Measurements from ENCODE around the gene ADRA2B.

ADRA2B gene

GRCh38 chr2:96108541-96109360, 7.6 kb downstream of the ADRA2B start:
- Histone ChIP-seq H3K4me1 (ENCODE audit: control insufficient read depth, insufficient read depth, low read length, unreplicated experiment) (no peaks in the 10 kb centered on the region), H3K27me3 (ENCODE audit: insufficient read depth, low read length) (peaks cover 23% of the 10 kb centered on the region), H3K36me3 (ENCODE audit: insufficient read depth, low read length) (no peaks in the 10 kb centered on the region), H3K79me2 (ENCODE audit: control insufficient read depth, insufficient read depth, low read length, unreplicated experiment) (no peaks in the 10 kb centered on the region), H3K4me3 (ENCODE audit: low read depth, low read length) (no peak overlapping the region), H3K27ac (ENCODE audit: low read depth, low read length) (no peak overlapping the region), H2AFZ (ENCODE audit: low read length, unreplicated experiment) (no peak overlapping the region)

GRCh38 chr2:96108151-96108540, 8.2 kb downstream of the ADRA2B start:
- Histone ChIP-seq H3K4me1 (ENCODE audit: control insufficient read depth, insufficient read depth, low read length, unreplicated experiment) (no peaks in the 10 kb centered on the region), H3K27ac (ENCODE audit: low read depth, low read length) (no peak overlapping the region), H3K36me3 (ENCODE audit: insufficient read depth, low read length) (no peaks in the 10 kb centered on the region), H2AFZ (ENCODE audit: low read length, unreplicated experiment) (no peak overlapping the region), H3K4me3 (ENCODE audit: low read depth, low read length) (no peak overlapping the region), H3K79me2 (ENCODE audit: control insufficient read depth, insufficient read depth, low read length, unreplicated experiment) (no peaks in the 10 kb centered on the region), H3K27me3 (ENCODE audit: insufficient read depth, low read length) (peaks cover 23% of the 10 kb centered on the region)

GRCh38 chr2:96107708-96108065, 8.7 kb downstream of the ADRA2B start:
- Histone ChIP-seq H3K4me3 (ENCODE audit: low read depth, low read length) (no peak overlapping the region), H3K27ac (ENCODE audit: low read depth, low read length) (no peak overlapping the region), H3K4me1 (ENCODE audit: control insufficient read depth, insufficient read depth, low read length, unreplicated experiment) (no peaks in the 10 kb centered on the region), H3K79me2 (ENCODE audit: control insufficient read depth, insufficient read depth, low read length, unreplicated experiment) (no peaks in the 10 kb centered on the region), H3K27me3 (ENCODE audit: insufficient read depth, low read length) (peaks cover 23% of the 10 kb centered on the region), H3K36me3 (ENCODE audit: insufficient read depth, low read length) (no peaks in the 10 kb centered on the region), H2AFZ (ENCODE audit: low read length, unreplicated experiment) (no peak overlapping the region)

- Histone ChIP-seq H3K4me1 (ENCODE audit: control insufficient read depth, insufficient read depth, low read length, unreplicated experiment) (no peaks in the 10 kb centered on the region), H3K36me3 (ENCODE audit: insufficient read depth, low read length) (no peaks in the 10 kb centered on the region), H3K79me2 (ENCODE audit: control insufficient read depth, insufficient read depth, low read length, unreplicated experiment) (no peaks in the 10 kb centered on the region)
These were observed 9.2 kb downstream of the ADRA2B start for GRCh38 chr2:96106991-96107707.

GRCh38 chr2:96105994-96106715, 10.2 kb downstream of the ADRA2B start:
- Histone ChIP-seq H3K4me3 (ENCODE audit: low read depth, low read length) (no peak overlapping the region), H3K36me3 (ENCODE audit: insufficient read depth, low read length) (no peaks in the 10 kb centered on the region), H3K27me3 (ENCODE audit: insufficient read depth, low read length) (peaks cover 23% of the 10 kb centered on the region), H3K4me1 (ENCODE audit: control insufficient read depth, insufficient read depth, low read length, unreplicated experiment) (no peaks in the 10 kb centered on the region), H3K27ac (ENCODE audit: low read depth, low read length) (no peak overlapping the region), H3K79me2 (ENCODE audit: control insufficient read depth, insufficient read depth, low read length, unreplicated experiment) (no peaks in the 10 kb centered on the region), H2AFZ (ENCODE audit: low read length, unreplicated experiment) (no peak overlapping the region)

More at GRCh38 chr2:96106991-96107707, 9.2 kb downstream of the ADRA2B start:
- Histone ChIP-seq H3K4me3 (ENCODE audit: low read depth, low read length) (no peak overlapping the region), H3K27ac (ENCODE audit: low read depth, low read length) (no peak overlapping the region), H3K27me3 (ENCODE audit: insufficient read depth, low read length) (peaks cover 23% of the 10 kb centered on the region), H2AFZ (ENCODE audit: low read length, unreplicated experiment) (no peak overlapping the region)

GRCh38 chr2:96105152-96105915, 11.0 kb downstream of the ADRA2B start:
- Histone ChIP-seq H3K27me3 (ENCODE audit: insufficient read depth, low read length) (peaks cover 17% of the 10 kb centered on the region), H3K4me3 (ENCODE audit: low read depth, low read length) (no peak overlapping the region), H3K4me1 (ENCODE audit: control insufficient read depth, insufficient read depth, low read length, unreplicated experiment) (no peaks in the 10 kb centered on the region), H3K36me3 (ENCODE audit: insufficient read depth, low read length) (no peaks in the 10 kb centered on the region), H3K79me2 (ENCODE audit: control insufficient read depth, insufficient read depth, low read length, unreplicated experiment) (no peaks in the 10 kb centered on the region), H2AFZ (ENCODE audit: low read length, unreplicated experiment) (no peak overlapping the region), H3K27ac (ENCODE audit: low read depth, low read length) (no peak overlapping the region)

- H3K79me2 ChIP-seq (ENCODE audit: control insufficient read depth, insufficient read depth, low read length, unreplicated experiment) = no peaks in the 10 kb centered on the region
- H3K4me3 ChIP-seq (ENCODE audit: low read depth, low read length) = no peak overlapping the region
- no peak overlapping the region for H2AFZ ChIP-seq (ENCODE audit: low read length, unreplicated experiment)
- no peak overlapping the region for H3K27ac ChIP-seq (ENCODE audit: low read depth, low read length)
- no peaks in the 10 kb centered on the region for H3K4me1 ChIP-seq (ENCODE audit: control insufficient read depth, insufficient read depth, low read length, unreplicated experiment)
- no peaks in the 10 kb centered on the region for H3K36me3 ChIP-seq (ENCODE audit: insufficient read depth, low read length)
- peaks cover 12% of the 10 kb centered on the region for H3K27me3 ChIP-seq (ENCODE audit: insufficient read depth, low read length)
These were observed 11.9 kb downstream of the ADRA2B start for GRCh38 chr2:96104487-96104861.

GRCh38 chr2:96103761-96104486, 12.4 kb downstream of the ADRA2B start:
- Histone ChIP-seq H3K79me2 (ENCODE audit: control insufficient read depth, insufficient read depth, low read length, unreplicated experiment) (no peaks in the 10 kb centered on the region), H3K4me3 (ENCODE audit: low read depth, low read length) (no peak overlapping the region), H3K27ac (ENCODE audit: low read depth, low read length) (no peak overlapping the region), H3K36me3 (ENCODE audit: insufficient read depth, low read length) (no peaks in the 10 kb centered on the region), H3K27me3 (ENCODE audit: insufficient read depth, low read length) (peaks cover 8% of the 10 kb centered on the region; the same call in 1 of the 2 replicates), H2AFZ (ENCODE audit: low read length, unreplicated experiment) (no peak overlapping the region), H3K4me1 (ENCODE audit: control insufficient read depth, insufficient read depth, low read length, unreplicated experiment) (no peaks in the 10 kb centered on the region)

GRCh38 chr2:96103187-96103601, 13.2 kb downstream of the ADRA2B start:
- no peak overlapping the region for H3K4me3 ChIP-seq (ENCODE audit: low read depth, low read length)
- H3K27ac ChIP-seq (ENCODE audit: low read depth, low read length) = no peak overlapping the region
- peaks cover 7% of the 10 kb centered on the region; the same call in 1 of the 2 replicates for H3K27me3 ChIP-seq (ENCODE audit: insufficient read depth, low read length)
- H3K79me2 ChIP-seq (ENCODE audit: control insufficient read depth, insufficient read depth, low read length, unreplicated experiment) = no peaks in the 10 kb centered on the region
- H3K4me1 ChIP-seq (ENCODE audit: control insufficient read depth, insufficient read depth, low read length, unreplicated experiment) = no peaks in the 10 kb centered on the region
- no peak overlapping the region for H2AFZ ChIP-seq (ENCODE audit: low read length, unreplicated experiment)
- H3K36me3 ChIP-seq (ENCODE audit: insufficient read depth, low read length) = no peaks in the 10 kb centered on the region
